ENCODE data around the gene DNAJA3.

DNAJA3 gene

DNA sequence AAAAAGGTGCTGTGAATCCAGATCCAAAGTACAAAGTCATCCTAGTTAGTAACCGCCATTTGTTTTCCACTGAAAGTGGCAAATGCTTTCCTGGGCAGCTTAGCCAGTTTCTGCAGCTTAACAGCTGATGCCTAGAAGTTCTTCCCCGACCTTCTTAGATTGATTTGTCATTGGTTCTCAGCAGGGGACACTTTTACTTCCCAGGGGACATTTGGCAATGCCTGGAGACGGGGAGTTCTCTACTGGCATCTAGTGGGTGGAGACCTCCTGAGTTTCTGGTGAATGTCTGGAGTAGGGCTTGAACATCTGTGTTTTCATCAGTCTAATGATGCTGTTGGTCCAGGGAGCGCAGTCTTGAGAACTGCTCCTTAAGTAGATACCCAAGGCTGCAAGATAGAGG lies 7.6 kb downstream of the DNAJA3 start:
- H3K79me2 ChIP-seq (ENCODE audit: low read length): peaks cover 53% of the 10 kb centered on the region
- H3K36me3 ChIP-seq (replicated peaks; ENCODE audit: low read depth, low read length): peaks cover 38% of the 10 kb centered on the region
- no peaks in the 10 kb centered on the region for H4K20me1 ChIP-seq (ENCODE audit: insufficient read depth, low read length)

DNA sequence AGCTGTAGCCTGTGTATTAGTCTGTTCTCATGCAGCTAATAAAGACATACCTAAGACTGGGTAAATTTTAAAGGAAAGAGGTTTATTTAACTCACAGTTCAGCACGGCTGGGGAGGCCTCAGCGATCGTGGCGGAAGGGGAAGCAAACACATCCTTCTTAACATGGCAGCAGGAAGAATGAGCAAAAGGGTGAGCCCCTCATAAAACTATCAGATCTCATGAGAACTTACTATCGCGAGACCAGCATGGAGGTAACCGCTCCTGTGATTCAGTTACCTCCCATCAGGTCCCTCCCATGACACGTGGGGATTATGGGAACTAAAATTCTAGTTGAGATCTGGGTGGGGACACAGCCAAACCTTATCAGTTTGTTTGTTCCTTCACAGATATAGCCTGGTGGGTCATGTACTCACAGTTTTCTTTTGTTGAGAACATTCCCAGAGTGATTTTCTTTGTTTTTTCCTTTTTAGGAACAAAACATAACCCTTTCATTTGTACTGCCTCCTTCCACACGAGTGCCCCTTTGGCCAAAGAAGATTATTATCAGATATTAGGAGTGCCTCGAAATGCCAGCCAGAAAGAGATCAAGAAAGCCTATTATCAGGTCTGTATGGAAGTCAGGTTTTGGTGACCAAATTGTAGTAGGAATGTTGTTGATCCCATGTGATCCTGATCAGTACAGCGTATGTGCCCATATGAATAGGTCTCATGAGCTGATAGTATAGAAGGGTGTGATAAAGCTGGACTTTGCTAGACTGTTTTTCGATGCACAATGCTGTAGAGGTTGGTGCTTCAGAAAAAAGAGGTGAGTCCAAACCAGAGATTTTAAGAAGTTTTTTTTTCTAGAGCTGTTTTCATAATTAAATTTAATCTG lies 8.5 kb downstream of the DNAJA3 start:
- no peak for TF ChIP-seq EZH2phosphoT487 (IDR thresholded peaks at IDR 0.05; ENCODE audit: low read depth)
- TF ChIP-seq, protein P1, sequence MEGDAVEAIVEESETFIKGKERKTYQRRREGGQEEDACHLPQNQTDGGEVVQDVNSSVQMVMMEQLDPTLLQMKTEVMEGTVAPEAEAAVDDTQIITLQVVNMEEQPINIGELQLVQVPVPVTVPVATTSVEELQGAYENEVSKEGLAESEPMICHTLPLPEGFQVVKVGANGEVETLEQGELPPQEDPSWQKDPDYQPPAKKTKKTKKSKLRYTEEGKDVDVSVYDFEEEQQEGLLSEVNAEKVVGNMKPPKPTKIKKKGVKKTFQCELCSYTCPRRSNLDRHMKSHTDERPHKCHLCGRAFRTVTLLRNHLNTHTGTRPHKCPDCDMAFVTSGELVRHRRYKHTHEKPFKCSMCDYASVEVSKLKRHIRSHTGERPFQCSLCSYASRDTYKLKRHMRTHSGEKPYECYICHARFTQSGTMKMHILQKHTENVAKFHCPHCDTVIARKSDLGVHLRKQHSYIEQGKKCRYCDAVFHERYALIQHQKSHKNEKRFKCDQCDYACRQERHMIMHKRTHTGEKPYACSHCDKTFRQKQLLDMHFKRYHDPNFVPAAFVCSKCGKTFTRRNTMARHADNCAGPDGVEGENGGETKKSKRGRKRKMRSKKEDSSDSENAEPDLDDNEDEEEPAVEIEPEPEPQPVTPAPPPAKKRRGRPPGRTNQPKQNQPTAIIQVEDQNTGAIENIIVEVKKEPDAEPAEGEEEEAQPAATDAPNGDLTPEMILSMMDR (IDR thresholded peaks at IDR 0.05; ENCODE audit: low read depth, low read length): no peak
- Histone ChIP-seq H3K27me3 (ENCODE audit: low read depth, low read length) (no peaks in the 10 kb centered on the region), H3K36me3 (replicated peaks; ENCODE audit: low read depth, low read length) (peaks cover 33% of the 10 kb centered on the region), H2AFZ (ENCODE audit: low read depth, low read length) (no peak overlapping the region), H3K4me3 (ENCODE audit: low read length) (no peak overlapping the region), H3K27ac (ENCODE audit: low read length) (no peak overlapping the region), H3K9ac (ENCODE audit: low read length) (no peak overlapping the region), H4K20me1 (ENCODE audit: insufficient read depth, low read length) (no peaks in the 10 kb centered on the region), H3K4me1 (ENCODE audit: low read length) (no peaks in the 10 kb centered on the region), H3K4me2 (ENCODE audit: low read length) (no peak overlapping the region), H3K79me2 (ENCODE audit: low read length) (peaks cover 44% of the 10 kb centered on the region), H3K9me3 (ENCODE audit: insufficient read depth, low read length) (no peaks in the 10 kb centered on the region)

More for the DNA sequence above, 7.6 kb downstream of the DNAJA3 start:
- Histone ChIP-seq H3K9me3 (ENCODE audit: insufficient read depth, low read length) (no peaks in the 10 kb centered on the region), H3K4me1 (ENCODE audit: low read length) (no peaks in the 10 kb centered on the region), H2AFZ (ENCODE audit: low read depth, low read length) (no peak overlapping the region), H3K27ac (ENCODE audit: low read length) (no peak overlapping the region), H3K27me3 (ENCODE audit: low read depth, low read length) (no peaks in the 10 kb centered on the region), H3K4me2 (ENCODE audit: low read length) (no peak overlapping the region), H3K9ac (ENCODE audit: low read length) (no peak overlapping the region), H3K4me3 (ENCODE audit: low read length) (no peak overlapping the region)
- no peak for TF ChIP-seq EZH2phosphoT487 (IDR thresholded peaks at IDR 0.05; ENCODE audit: low read depth)
- TF ChIP-seq, protein P1 (IDR thresholded peaks at IDR 0.05; ENCODE audit: low read depth, low read length): no peak

DNA sequence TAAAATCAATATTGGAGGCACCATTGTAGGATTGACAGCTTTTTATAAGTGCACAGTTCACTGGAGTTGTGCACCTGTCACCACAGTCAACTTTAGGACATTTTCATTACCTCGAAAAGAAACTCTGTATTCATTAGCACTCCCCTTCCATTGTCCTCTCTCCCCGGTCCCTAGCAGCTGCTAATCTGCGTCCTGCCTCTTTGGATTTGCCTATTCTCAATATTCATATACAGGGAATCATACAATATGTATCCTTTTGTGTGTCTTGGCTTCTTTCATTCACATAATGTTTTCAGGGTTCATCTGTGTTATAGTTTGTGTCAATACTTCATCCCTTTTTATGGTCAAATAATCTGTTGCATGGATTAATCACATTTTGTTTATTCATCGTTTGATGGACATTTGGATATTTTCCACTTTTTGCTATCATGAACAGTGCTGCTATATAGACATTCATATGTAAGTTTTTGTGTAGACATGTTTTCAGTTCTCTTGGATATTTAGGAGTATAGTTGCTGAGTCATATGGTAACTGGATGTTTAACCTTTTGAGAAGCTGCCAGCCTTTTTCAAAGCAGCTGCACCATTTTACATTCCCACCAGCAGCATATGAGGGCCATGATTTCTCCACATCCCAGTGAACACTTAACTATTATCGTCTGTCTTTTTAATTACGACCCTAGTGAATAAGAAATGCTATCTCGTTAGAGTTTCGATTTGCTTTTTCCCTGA lies 9.8 kb downstream of the DNAJA3 start:
- TF ChIP-seq EZH2phosphoT487 (IDR thresholded peaks at IDR 0.05; ENCODE audit: low read depth): no peak
- TF ChIP-seq, protein P1 (IDR thresholded peaks at IDR 0.05; ENCODE audit: low read depth, low read length): no peak
- H3K36me3 ChIP-seq (replicated peaks; ENCODE audit: low read depth, low read length): peaks cover 38% of the 10 kb centered on the region
- no peaks in the 10 kb centered on the region for H3K9me3 ChIP-seq (ENCODE audit: insufficient read depth, low read length)
- H3K79me2 ChIP-seq (ENCODE audit: low read length): peaks cover 31% of the 10 kb centered on the region
- no peak overlapping the region for H2AFZ ChIP-seq (ENCODE audit: low read depth, low read length)
- no peak overlapping the region for H3K4me3 ChIP-seq (ENCODE audit: low read length)
- no peak overlapping the region for H3K27ac ChIP-seq (ENCODE audit: low read length)
- H3K9ac ChIP-seq (ENCODE audit: low read length): no peak overlapping the region
- no peak overlapping the region for H3K4me2 ChIP-seq (ENCODE audit: low read length)
- no peaks in the 10 kb centered on the region for H3K27me3 ChIP-seq (ENCODE audit: low read depth, low read length)
- no peaks in the 10 kb centered on the region for H4K20me1 ChIP-seq (ENCODE audit: insufficient read depth, low read length)
- no peaks in the 10 kb centered on the region for H3K4me1 ChIP-seq (ENCODE audit: low read length)

DNA sequence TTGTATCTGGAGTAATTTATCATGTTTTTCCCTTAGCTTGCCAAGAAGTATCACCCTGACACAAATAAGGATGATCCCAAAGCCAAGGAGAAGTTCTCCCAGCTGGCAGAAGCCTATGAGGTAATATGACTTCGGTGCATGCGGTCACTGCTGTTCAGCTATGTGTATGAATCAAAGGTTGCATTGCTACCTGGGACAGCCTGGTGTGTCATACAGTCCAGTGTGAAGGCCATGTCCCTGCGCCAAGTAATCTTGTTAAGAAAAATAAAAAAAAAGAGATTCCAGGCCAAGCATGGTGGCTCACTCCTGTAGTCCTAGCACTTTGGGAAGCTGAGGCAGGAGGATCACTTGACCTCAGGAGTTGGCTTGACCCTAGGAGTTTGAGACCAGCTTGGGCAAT lies 11.7 kb downstream of the DNAJA3 start:
- Histone ChIP-seq H3K36me3 (replicated peaks; ENCODE audit: low read depth, low read length) (peaks cover 49% of the 10 kb centered on the region), H2AFZ (ENCODE audit: low read depth, low read length) (no peak overlapping the region), H3K27ac (ENCODE audit: low read length) (no peak overlapping the region), H3K79me2 (ENCODE audit: low read length) (peaks cover 23% of the 10 kb centered on the region), H3K4me3 (ENCODE audit: low read length) (no peak overlapping the region), H3K4me1 (ENCODE audit: low read length) (no peaks in the 10 kb centered on the region), H3K9ac (ENCODE audit: low read length) (no peak overlapping the region), H3K27me3 (ENCODE audit: low read depth, low read length) (no peaks in the 10 kb centered on the region), H3K4me2 (ENCODE audit: low read length) (no peak overlapping the region), H3K9me3 (ENCODE audit: insufficient read depth, low read length) (no peaks in the 10 kb centered on the region), H4K20me1 (ENCODE audit: insufficient read depth, low read length) (no peaks in the 10 kb centered on the region)
- TF ChIP-seq, protein P1 (IDR thresholded peaks at IDR 0.05; ENCODE audit: low read depth, low read length): no peak
- TF ChIP-seq EZH2phosphoT487 (IDR thresholded peaks at IDR 0.05; ENCODE audit: low read depth): no peak
